MM.1S (cell line): ENCODE results near the gene SSC5D.

Source experiments
- CTCF ChIP-seq: fragments of 300-600 bp; sonication (generic); IDR thresholded peaks from 2 replicates; pipeline ENCODE4 v1.5.1; 2016; ENCODE audit warnings: antibody characterized with exemption, low read length, mixed read lengths
- EZH2 ChIP-seq: fragments of 300-600 bp; sonication (generic); optimal IDR thresholded peaks from 2 replicates; pipeline ENCODE3; 2017; ENCODE audit warnings: low read depth, mild to moderate bottlenecking, antibody characterized with exemption, low read length, mixed read lengths
- EZH2phosphoT487 ChIP-seq: fragments of 300-600 bp; sonication (generic); IDR thresholded peaks from 2 replicates; pipeline ENCODE4 v1.6.1; 2018; ENCODE audit warnings: antibody characterized with exemption, low read length

DNA sequence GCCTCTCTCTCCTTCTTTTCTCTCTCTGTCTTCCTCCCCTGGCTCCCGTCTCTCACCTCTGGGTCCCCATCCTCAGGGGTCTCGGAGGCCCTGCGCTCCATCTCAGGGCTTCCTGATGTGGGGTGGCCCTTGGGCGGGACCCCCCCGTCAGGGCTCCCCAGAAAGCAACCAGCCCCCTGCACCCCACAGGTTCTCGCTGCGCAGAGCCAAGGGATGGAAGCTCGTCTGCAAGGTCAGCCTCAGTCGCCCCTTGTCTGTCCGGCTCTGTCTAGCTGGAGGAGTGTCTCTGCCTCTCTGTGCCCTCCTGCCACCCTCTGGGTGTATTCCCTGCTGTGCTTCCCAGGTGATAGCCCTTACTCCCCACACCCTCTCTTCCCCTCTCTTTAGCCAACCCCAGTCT, 57.2 kb downstream of the SSC5D start, which contains the start of gene SBK3:
- TF ChIP-seq CTCF (no peak), EZH2phosphoT487 (no peak), EZH2 (no peak)
